GOT3 (cell line): ENCODE results near the gene MLC1.

Experiments used
- DNase-seq: peaks from one replicate; lab custom pipeline; 2025; ENCODE audit warnings: mixed read lengths; lab: John Stamatoyannopoulos, UW

Gene MLC1

GRCh38 chr22:50058061-50058905, 26.9 kb downstream of the MLC1 start, which contains the start of gene TTLL8:
Gene TTLL8, minus strand, starts transcription at chr22:50058298.
- DNase-seq, result no peak

DNA sequence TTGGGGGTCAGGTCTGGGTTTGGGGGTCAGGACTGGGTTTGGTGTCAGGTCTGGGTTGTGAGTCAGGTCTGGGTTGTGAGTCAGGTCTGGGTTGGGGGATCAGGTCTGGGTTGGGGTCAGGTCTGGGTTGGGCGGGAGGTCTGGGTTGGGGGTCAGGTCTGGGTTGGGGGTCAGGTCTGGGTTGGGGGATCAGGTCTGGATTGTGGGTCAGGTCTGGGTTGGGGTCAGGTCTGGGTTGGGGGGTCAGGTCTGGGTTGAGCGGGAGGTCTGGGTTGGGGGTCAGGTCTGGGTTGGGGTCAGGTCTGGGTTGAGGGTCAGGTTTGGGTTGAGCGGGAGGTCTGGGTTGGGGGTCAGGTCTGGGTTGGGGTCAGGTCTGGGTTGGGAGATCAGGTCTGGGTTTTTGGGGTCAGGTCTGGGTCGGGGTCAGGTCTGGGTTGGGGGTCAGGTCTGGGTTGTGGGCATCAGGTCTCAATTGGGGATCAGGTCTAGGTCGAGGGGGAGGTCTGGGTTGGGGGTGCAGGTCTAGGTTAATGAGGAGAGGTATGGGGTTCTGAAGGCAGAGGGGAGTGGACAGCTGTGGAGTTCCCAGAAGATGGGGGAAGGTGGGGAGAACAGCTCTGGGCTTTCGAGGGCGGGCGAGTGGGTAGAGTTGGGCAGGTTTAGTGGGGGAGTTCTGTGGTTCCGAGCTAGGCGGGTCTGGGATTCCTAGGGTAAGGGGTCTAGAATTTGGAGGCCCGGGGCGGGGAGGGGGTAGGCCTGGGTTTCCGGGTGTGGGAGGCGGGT, 27.8 kb downstream of the MLC1 start:
- DNase-seq, result no peak

- no peak for DNase-seq
These were observed 28.8 kb downstream of the MLC1 start for GRCh38 chr22:50056214-50056972.

DNA sequence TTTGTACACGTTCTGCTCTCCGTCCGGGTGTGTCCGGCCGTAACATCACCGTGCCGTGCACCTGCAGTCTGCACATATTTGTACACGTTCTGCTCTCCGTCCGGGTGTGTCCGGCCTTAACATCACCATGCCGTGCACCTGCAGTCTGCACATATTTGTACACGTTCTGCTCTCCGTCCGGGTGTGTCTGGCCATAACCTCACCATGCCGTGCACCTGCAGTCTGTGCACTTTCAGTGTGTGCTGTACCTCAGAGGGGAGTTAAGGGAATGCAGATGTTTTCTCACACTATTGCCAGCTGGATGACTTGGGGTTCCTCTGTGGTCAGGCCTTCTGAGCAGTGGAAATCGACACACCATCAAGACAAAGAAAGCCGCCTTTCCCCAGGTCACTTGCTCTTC, 31.4 kb downstream of the MLC1 start:
- no peak for DNase-seq

GRCh38 chr22:50051930-50052329, 33.3 kb downstream of the MLC1 start:
- no peak for DNase-seq

GRCh38 chr22:50049299-50050195, 35.7 kb downstream of the MLC1 start:
- DNase-seq, result no peak

DNA sequence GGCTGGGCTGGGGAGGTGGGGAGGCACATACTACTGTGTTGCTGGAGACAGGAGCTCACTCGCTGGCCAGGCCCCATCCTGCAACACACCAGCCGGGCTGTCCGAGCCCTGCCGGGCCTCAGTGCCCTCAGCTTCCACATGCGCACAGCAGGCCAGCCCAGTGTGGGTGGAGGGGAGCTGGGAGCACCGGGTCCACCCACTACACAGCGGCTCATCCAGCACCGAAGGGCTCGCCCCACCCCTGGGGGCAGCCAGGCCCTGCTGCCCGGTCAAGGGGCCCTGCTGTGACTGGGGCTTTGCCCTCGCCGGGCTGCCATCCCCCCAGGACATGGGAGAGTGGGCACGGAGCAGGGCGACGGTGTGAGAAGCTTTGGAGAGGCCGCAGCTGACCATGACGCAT, 36.4 kb downstream of the MLC1 start:
- DNase-seq, result no peak

DNA sequence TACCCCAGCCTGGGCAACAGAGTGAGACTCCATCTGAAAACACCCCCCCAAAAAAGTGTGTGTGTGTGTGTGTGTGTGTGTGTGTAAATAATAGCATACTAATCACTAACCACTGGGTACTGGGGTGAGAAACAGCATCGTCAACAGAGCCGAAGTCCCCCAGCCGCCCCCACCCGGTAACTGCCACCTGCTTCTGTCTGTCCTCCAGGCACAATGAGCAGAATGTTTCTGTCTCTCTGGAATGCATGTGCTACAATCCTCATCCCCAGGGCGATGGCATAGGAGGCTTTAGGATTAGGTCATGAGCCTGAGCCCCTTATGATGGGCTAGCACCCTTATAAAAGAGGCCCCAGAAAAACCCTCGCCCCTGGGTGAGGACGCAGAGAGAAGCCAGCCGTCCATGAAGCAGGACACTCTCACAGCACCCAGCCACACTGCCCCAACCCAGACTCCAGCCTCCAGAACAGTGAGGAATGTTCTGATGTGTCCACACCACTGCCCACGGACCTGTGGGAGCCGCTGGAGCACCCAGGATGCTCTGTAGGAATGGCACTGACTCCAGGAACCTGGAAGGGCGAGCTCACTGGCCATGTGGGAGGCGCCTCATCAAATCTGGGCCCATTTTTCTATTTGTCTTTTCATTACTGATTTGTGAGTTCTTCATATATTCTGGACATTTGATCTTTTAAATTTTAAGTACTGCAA, 37.0 kb downstream of the MLC1 start:
- DNase-seq, result no peak

DNA sequence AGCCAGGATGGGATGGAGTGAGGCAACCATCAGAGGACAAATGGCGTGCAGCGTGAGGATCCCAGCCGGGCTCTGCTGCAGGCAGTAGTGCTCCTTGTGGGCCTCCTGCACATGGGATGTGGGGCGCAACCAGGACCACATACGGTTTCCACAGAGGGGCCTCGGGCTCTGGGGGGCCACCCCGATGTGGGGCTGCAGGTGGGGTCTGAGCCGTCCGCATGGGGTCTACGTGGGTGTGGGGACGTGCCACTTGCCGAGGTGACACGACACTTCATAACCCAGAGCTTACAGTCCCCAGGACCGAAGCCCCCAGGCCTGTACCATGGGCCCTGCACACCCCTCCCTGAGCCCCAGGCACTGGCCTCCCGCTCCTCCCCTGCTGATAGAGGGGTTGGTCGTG, 37.9 kb downstream of the MLC1 start:
- no peak for DNase-seq

DNA sequence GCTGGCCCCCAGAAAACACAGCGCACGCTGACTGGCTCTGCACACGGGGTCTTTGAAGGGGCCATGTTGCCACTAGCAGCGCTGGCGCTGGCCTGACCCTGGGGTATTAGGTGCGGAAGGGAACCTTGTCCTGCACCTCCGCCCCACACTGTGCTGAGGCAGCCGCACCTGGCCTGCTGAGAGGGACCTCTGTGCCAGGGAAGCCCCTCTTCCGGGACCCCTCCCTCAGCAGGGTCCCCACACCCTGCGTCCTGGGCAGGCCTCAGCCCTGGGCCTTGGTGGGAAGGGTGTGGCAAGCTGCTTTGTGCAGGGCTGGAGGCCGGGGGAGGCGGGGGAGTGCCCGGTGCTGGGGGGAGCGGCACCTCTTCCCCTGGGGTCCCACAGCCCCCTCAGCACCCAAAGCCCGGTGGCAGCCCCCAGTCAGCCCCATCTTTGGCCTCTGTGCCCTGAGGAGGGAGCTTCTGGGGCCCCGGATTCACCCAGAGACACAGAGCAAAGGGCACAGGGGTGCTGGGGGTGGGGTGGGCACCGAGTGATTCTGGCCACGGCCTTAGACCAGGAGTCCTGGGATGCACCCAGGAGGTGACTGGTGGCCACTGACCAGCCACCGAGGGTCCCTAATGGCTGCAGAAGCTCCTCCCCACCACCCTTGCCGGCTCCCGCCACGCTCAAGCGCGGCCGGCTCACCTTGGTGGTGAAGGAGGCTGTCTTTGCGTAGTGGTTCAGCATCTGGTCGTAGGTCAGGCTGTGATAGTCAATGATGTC, 38.6 kb downstream of the MLC1 start:
- DNase-seq, result no peak

- no peak for DNase-seq
These were observed 39.2 kb downstream of the MLC1 start for GRCh38 chr22:50046019-50046415.

DNA sequence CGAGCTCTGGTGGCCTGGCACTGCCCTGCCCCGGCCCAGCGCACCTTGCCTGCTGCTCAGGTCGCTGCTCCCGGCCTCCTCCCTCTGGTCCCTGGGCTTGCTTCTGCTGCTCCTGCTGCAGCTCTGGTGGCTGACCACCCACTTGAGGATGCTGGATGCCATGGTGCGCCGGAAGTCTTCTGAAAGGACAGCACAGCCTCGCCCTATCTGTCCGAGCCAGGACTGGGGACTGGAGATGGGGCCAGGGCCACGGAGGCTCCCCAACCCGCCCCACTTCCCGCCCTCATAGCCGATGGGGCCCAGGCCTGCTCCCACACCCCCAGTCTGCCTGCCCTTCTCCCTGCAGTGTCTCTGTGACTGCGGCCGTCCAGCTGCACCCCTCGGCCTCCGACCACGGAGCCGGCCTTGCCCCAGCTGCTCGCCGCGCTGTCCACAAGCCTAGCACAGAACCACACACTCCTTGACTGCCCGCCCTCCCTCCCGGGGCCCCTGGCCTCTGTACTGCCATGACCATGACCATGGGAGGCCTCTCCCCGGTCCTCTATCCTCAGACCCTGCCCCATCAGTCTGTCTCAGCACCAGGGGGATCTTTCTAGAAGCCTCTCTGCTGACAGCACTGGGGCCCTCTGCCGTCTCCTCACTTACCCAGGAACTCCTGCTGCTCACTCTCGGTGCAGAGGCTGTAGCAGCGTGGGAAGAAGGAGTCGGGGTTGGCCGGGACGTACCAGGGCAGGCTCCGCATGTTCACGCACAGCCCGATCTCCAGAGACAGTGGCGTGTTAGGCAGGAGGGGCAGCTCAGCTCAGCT, 39.8 kb downstream of the MLC1 start:
- no peak for DNase-seq

DNA sequence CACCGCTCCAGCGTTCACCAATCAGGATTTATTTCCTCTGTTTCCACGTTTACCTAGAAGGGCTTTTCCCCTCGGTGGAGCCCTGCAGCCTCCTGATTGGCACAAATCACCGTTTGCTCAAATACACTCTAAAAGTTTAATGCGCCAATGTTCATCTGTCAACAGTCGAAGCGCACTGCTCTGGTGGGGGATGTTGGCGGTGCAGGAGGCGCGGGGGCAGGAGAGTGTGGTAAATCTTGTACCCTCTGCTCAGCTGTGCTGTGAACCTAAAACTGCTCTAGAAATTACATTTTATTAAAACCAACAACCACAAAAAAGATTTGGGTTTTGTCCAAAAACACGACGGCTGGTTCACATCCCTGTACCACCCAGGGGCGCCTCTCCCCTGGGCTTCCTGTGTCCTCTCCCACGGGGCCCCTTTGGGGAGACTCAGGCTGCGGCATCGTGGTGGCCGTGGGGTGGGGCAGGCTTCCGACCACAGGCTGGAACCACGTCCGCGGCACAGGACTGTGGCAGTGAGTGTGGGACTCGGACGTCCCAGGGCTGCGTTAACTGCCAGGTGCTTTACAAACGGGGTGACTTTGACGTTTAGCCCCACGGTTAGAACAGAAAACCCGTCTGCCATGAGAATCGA, 40.6 kb downstream of the MLC1 start:
- DNase-seq, result no peak

- DNase-seq, result no peak
These were observed 43.7 kb downstream of the MLC1 start for GRCh38 chr22:50041361-50042065.

- DNase-seq, result no peak
These were observed 44.5 kb downstream of the MLC1 start for GRCh38 chr22:50040717-50041116.

DNA sequence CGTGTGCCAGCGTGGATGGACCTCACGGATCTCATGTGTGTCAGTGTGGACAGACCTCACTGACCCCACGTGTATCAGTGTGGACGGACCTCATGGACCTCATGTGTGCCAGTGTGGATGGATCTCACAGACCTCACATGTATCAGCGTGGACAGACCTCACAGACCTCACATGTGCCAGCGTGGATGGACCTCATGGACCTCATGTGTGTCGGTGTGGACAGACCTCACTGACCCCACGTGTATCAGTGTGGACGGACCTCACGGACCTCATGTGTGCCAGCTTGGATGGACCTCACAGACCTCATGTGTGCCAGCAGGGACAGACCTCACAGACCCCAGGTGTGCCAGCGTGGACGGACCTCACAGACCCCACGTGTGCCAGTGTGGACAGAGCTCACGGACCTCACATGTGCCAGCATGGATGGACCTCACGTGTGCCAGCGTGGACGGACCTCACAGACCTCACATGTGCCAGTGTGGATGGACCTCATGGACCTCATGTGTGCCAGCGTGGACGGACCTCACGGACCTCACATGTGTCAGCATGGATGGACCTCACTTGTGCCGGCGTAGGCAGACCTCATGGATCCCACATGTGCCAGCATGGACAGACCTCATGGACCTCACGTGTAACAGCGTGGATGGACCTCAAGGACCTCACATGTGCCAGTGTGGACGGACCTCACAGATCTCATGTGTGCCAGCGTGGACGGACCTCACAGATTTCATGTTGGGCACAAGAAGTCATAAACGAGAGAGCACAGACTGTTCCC, 45.4 kb downstream of the MLC1 start:
- no peak for DNase-seq
